K562 (cell line): ENCODE results near the gene MAK. TPM values are rescaled to one million over a fixed set of nuclear protein-coding genes. Genes with fewer than 3 reads are reported as not detected.

ENCODE experiments used
- ATAC-seq: fragments of 200-7000 bp; cut with Tn5 transposase; 3 replicates; pipeline ENCODE4 v1.9.1; 2020; ENCODE audit warnings: moderate library complexity
- BruUV-seq: library from RNA; stranded (reverse); fragments of 400-500 nt; replicated peaks from 2 replicates; lab custom pipeline; 2021; lab: Mats Ljungman, UMichigan
- CTCF ChIA-PET: fragments of 300-600 bp; formaldehyde crosslinking; extraction: SDS; loops from one replicate; lab custom pipeline; 2021; ENCODE audit warnings: low intra/inter-chr PET ratio; lab: Yijun Ruan, JAX
- POLR2A ChIA-PET: fragments of 300-600, 350-650 bp; sonication (Branson Sonifier 250); formaldehyde crosslinking; extraction: SDS; loops from one replicate; lab custom pipeline; 2021; ENCODE audit warnings: antibody characterized with exemption, inconsistent platforms; lab: Yijun Ruan, JAX
- DNase-seq, 4 experiments: peaks; one replicate each; pipeline versions ENCODE4 v3.0.0 to v3.0.0-alpha.2; 2011 to 2018; ENCODE audit warnings: low spot score in 3 of 4, mixed read lengths in 3 of 4; ENCODE audit errors: extremely low read depth in 1 of 4
- FAIRE-seq: peaks from 2 replicates; lab custom pipeline; 2011; peaks lifted over from hg19 to GRCh38; lab: Jason Lieb, UNC
- H2AFZ ChIP-seq: 2 replicates; pipeline ENCODE4 v1.6.0; 2011; ENCODE audit warnings: low read depth, low read length, control low read depth, inconsistent platforms
- H3K27ac ChIP-seq: fragments of 200-600 bp; 3 replicates; pipeline ENCODE4 v1.8.0; 2011; ENCODE audit warnings: low read depth, mild to moderate bottlenecking, control low read depth, inconsistent platforms, low read length, moderate library complexity, mixed read lengths; ENCODE audit errors: extremely low read depth
- H3K27me3 ChIP-seq, 2 experiments: fragments of 300-600 bp in 1 of 2; 2 replicates in 1 of 2; 3 replicates in 1 of 2; pipeline versions ENCODE4 v1.6.0 to v1.8.0; 2011; ENCODE audit warnings: inconsistent platforms in 2 of 2, low read length in 2 of 2, mild to moderate bottlenecking in 1 of 2, mixed read lengths in 1 of 2, moderate library complexity in 1 of 2; ENCODE audit not compliant: control insufficient read depth in 2 of 2, insufficient read depth in 2 of 2
- H3K36me3 ChIP-seq: fragments of 300-600 bp; 3 replicates; pipeline ENCODE4 v1.8.0; 2011; ENCODE audit warnings: mild to moderate bottlenecking, low read length, inconsistent platforms; ENCODE audit not compliant: control insufficient read depth, insufficient read depth
- H3K4me1 ChIP-seq, 2 experiments: fragments of 200-600 bp in 1 of 2; replicated peaks in 1 of 2; 2 replicates in 1 of 2; 3 replicates in 1 of 2; pipeline versions ENCODE4 v1.5.1 to v1.8.0; 2011; ENCODE audit warnings: inconsistent platforms in 2 of 2, low read length in 2 of 2, mild to moderate bottlenecking in 1 of 2, mixed read lengths in 1 of 2, moderate library complexity in 1 of 2; ENCODE audit not compliant: control insufficient read depth in 2 of 2, insufficient read depth in 2 of 2
- H3K4me2 ChIP-seq: 2 replicates; pipeline ENCODE4 v1.6.1; 2011; ENCODE audit warnings: low read length, control low read depth, inconsistent platforms, mixed read lengths; ENCODE audit not compliant: insufficient read depth
- H3K4me3 ChIP-seq: fragments of 200-600 bp; sonication (generic), shearing (Covaris generic); 2 replicates; pipeline ENCODE4 v1.5.1; 2016; ENCODE audit warnings: control low read depth, inconsistent platforms
- H3K79me2 ChIP-seq: fragments of 200-600 bp; 3 replicates; pipeline ENCODE4 v1.8.0; 2011; ENCODE audit warnings: low read length, inconsistent platforms; ENCODE audit not compliant: control insufficient read depth, insufficient read depth
- H3K9ac ChIP-seq, 2 experiments: 2 replicates each; pipeline versions ENCODE4 v1.6.0 to v1.6.1; 2011; ENCODE audit warnings: low read depth in 2 of 2, low read length in 2 of 2, control low read depth in 1 of 2, inconsistent platforms in 1 of 2, mild to moderate bottlenecking in 1 of 2, mixed read lengths in 1 of 2; ENCODE audit not compliant: insufficient read depth in 1 of 2
- H3K9me1 ChIP-seq: one replicate; pipeline ENCODE4 v1.6.0; 2011; ENCODE audit warnings: inconsistent platforms, mild to moderate bottlenecking, low read length, moderate library complexity; ENCODE audit not compliant: control insufficient read depth, insufficient read depth
- H3K9me3 ChIP-seq: replicated peaks from 2 replicates; pipeline ENCODE4 v1.5.1; 2011; ENCODE audit warnings: low read depth, low read length, inconsistent platforms; ENCODE audit not compliant: control insufficient read depth, insufficient read depth
- H4K20me1 ChIP-seq: replicated peaks from 2 replicates; pipeline ENCODE4 v1.6.1; 2011; ENCODE audit warnings: low read length, inconsistent platforms, mixed read lengths; ENCODE audit not compliant: control insufficient read depth, insufficient read depth
- CHD4 ChIP-seq: fragments of 200-600 bp; sonication (generic); IDR thresholded peaks from 3 replicates; pipeline ENCODE4 v1.6.1; 2012; ENCODE audit warnings: low read depth, mild to moderate bottlenecking, mixed read lengths, low read length, inconsistent platforms; ENCODE audit not compliant: insufficient read depth, insufficient replicate concordance, poor library complexity, severe bottlenecking
- ETS1 ChIP-seq: conservative IDR thresholded peaks from 2 replicates; pipeline ENCODE4 v1.6.1; 2011; ENCODE audit warnings: low read depth, mild to moderate bottlenecking, low read length; ENCODE audit not compliant: control insufficient read depth
- ETV1 ChIP-seq: fragments of 450-650 bp; conservative IDR thresholded peaks from 2 replicates; pipeline ENCODE4 v1.6.1; 2016; ENCODE audit warnings: missing genetic modification characterization, control low read depth, low read depth, missing compliant biosample characterization
- EWSR1 ChIP-seq: fragments of 450-650 bp; IDR thresholded peaks from 2 replicates; pipeline ENCODE4 v1.6.1; 2018; ENCODE audit warnings: borderline replicate concordance, mild to moderate bottlenecking, low read depth, moderate library complexity; ENCODE audit not compliant: partially characterized antibody
- FOXA1 ChIP-seq: fragments of 450-650 bp; IDR thresholded peaks from 2 replicates; pipeline ENCODE4 v1.6.1; 2016; ENCODE audit warnings: mild to moderate bottlenecking, borderline replicate concordance
- KAT2B ChIP-seq: IDR thresholded peaks from one replicate; pipeline ENCODE4 v1.6.1; 2012; ENCODE audit warnings: low read depth, mild to moderate bottlenecking, control low read depth, inconsistent platforms, low read length, moderate library complexity
- KLF1 ChIP-seq: fragments of 450-650 bp; IDR thresholded peaks from 2 replicates; pipeline ENCODE4 v1.6.1; 2016; ENCODE audit warnings: missing genetic modification characterization, missing compliant biosample characterization
- SMARCA5 ChIP-seq: fragments of 450-650 bp; IDR thresholded peaks from 2 replicates; pipeline ENCODE4 v1.6.1; 2016
- SMARCC2 ChIP-seq: fragments of 450-650 bp; IDR thresholded peaks from 2 replicates; pipeline ENCODE4 v1.6.1; 2017; ENCODE audit warnings: antibody characterized with exemption, moderate library complexity, mild to moderate bottlenecking, low read depth
- TOE1 ChIP-seq, 2 experiments: fragments of 450-650 bp in 1 of 2; sonication (generic) in 1 of 2; formaldehyde crosslinking in 1 of 2; IDR thresholded peaks; 2 replicates each; pipeline versions ENCODE4 v1.7.1 to v1.8.0; 2016 to 2022; ENCODE audit warnings: borderline replicate concordance in 2 of 2, mild to moderate bottlenecking in 2 of 2, antibody characterized with exemption in 1 of 2, inconsistent platforms in 1 of 2, low read depth in 1 of 2, missing genetic modification reagents in 1 of 2, moderate library complexity in 1 of 2
- ZNF512 ChIP-seq: IDR thresholded peaks from 2 replicates; pipeline ENCODE4 v1.6.1; 2016; ENCODE audit warnings: missing genetic modification characterization, missing compliant biosample characterization
- ZZZ3 ChIP-seq: fragments of 450-650 bp; IDR thresholded peaks from 2 replicates; pipeline ENCODE4 v1.6.1; 2016; ENCODE audit warnings: antibody characterized with exemption, mild to moderate bottlenecking, moderate library complexity
- WGBS: fragments of 100-300 bp; shearing (Covaris generic); methylation state at CpG from one replicate; pipeline ENCODE4 v1.1.6; 2016; ENCODE audit warnings: low coverage, mixed read lengths; ENCODE audit not compliant: insufficient coverage; ENCODE audit errors: missing lambda C conversion rate; 5-methylcytosine and 5-hydroxymethylcytosine counted together
- in situ Hi-C: fragments of 300-500 bp; cut with MboI; formaldehyde crosslinking; loops from 4 replicates; pipeline ENCODE4 v1.15.0; 2018; ENCODE audit warnings: inconsistent platforms, mixed read lengths
- intact Hi-C: fragments of 100-400 bp; cut with micrococcal nuclease; formaldehyde crosslinking; loops from 2 replicates; pipeline ENCODE4 v1.14.2; 2022
- polyA plus RNA-seq, 8 experiments: library from polyadenylated mRNA; depleted of rRNA in 4 of 8; stranded (reverse) in 5 of 8; unstranded in 3 of 8; fragments of >200 nt; fragmentation: Nextera tagmentation in 2 of 8; fragmentation: Illumina TruSeq in 1 of 8; extraction: Ambion mirVana in 2 of 8; extraction: Trizol in 1 of 8; gene quantifications; 2 replicates each; pipeline versions ENCODE4 v1.2.1 to v1.2.3, GENCODE V29; 2011 to 2014; ENCODE audit warnings: inconsistent platforms in 1 of 8, missing spikeins in 1 of 8
- total RNA-seq, 7 experiments: library from RNA; depleted of rRNA in 6 of 7; stranded (reverse); fragments of >200 nt in 6 of 7; fragmentation: Illumina TruSeq in 2 of 7; extraction: Trizol in 2 of 7; gene quantifications; 2 replicates each; pipeline versions ENCODE4 v1.2.1 to v1.2.3, GENCODE V29; 2011 to 2021; ENCODE audit warnings: low replicate concordance in 1 of 7
- TF ChIP-seq, protein P1 (sequence below): fragments of 450-650 bp; IDR thresholded peaks from 2 replicates; pipeline ENCODE4 v1.6.1; 2017; ENCODE audit warnings: antibody characterized with exemption

The MAK gene
- total and polyA plus RNA-seq, 9 of the 15 experiments (the other 6 are each of a cell fraction or from before 2014, with no cell fraction given): 0.25 to 1.1 (median 0.53) TPM

GRCh38 chr6:10713962-10714361, 124.4 kb downstream of the MAK start:
- H2AFZ ChIP-seq: no peak overlapping the region
- H4K20me1 ChIP-seq: no peaks in the 10 kb centered on the region
- H3K27me3 ChIP-seq: no peaks in the 10 kb centered on the region
- H3K4me2 ChIP-seq: no peak overlapping the region
- WGBS: 77% methylated on average over 8 of the region's 8 CpGs
- H3K79me2 ChIP-seq: no peaks in the 10 kb centered on the region
- DNase-seq (no peak), ATAC-seq (no peak), FAIRE-seq (no peak)
- no peak overlapping the region for H3K27ac ChIP-seq
- H3K9me1 ChIP-seq: no peaks in the 10 kb centered on the region
- peaks cover 4% of the 10 kb centered on the region; the same call in 1 of the 2 replicates for H3K9me3 ChIP-seq
- peaks cover 20% of the 10 kb centered on the region for H3K36me3 ChIP-seq
- no peak overlapping the region for H3K9ac ChIP-seq
- in situ Hi-C loops (no loop called here), intact Hi-C loops (loop anchor here (5.0 kb wide), 1 partner anchor 33 kb away; the partner anchor contains the start of gene TMEM14B)
- H3K4me1 ChIP-seq: no peaks in the 10 kb centered on the region
- no peak for TF ChIP-seq CHD4
- no peak for TF ChIP-seq EWSR1
- no peak for TF ChIP-seq TOE1 (IDR thresholded peaks at IDR 0.05; ENCODE audit: borderline replicate concordance)
- TF ChIP-seq TOE1 (CRISPR knock-in tag; IDR thresholded peaks at IDR 0.05; ENCODE audit: borderline replicate concordance, low read depth): no peak
- TF ChIP-seq FOXA1: no peak
- no peak for TF ChIP-seq ETV1
- no peak for TF ChIP-seq ETS1
- TF ChIP-seq SMARCA5: no peak
- TF ChIP-seq KLF1 (tag): no peak
- TF ChIP-seq ZZZ3: no peak
- TF ChIP-seq SMARCC2: no peak
- TF ChIP-seq KAT2B: no peak
- TF ChIP-seq, protein P1, sequence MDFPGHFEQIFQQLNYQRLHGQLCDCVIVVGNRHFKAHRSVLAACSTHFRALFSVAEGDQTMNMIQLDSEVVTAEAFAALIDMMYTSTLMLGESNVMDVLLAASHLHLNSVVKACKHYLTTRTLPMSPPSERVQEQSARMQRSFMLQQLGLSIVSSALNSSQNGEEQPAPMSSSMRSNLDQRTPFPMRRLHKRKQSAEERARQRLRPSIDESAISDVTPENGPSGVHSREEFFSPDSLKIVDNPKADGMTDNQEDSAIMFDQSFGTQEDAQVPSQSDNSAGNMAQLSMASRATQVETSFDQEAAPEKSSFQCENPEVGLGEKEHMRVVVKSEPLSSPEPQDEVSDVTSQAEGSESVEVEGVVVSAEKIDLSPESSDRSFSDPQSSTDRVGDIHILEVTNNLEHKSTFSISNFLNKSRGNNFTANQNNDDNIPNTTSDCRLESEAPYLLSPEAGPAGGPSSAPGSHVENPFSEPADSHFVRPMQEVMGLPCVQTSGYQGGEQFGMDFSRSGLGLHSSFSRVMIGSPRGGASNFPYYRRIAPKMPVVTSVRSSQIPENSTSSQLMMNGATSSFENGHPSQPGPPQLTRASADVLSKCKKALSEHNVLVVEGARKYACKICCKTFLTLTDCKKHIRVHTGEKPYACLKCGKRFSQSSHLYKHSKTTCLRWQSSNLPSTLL: no peak
- no peak for TF ChIP-seq ZNF512 (tag)
- no peak overlapping the region for H3K4me3 ChIP-seq
- no TSS peak for BruUV-seq
- ChIA-PET POLR2A (interaction anchor here (1.3 kb wide), 1 partner anchor 19 kb away, joined by 3 read pairs; the partner anchor contains the start of genes C6orf52 and PAK1IP1), CTCF (no interaction called here)
